GM18870 (cell line): Measurements from ENCODE around the gene NUP62.
"Not testable (repeated sequence)": the region's sequence is repeated elsewhere in the genome, so short reads cannot be mapped to it uniquely, and the experiment has no call there.

Experiments
- ATAC-seq: cut with Tn5 transposase; IDR thresholded peaks from one replicate; pipeline ENCODE4 v1.9.1; 2021; ENCODE audit warnings: moderate library complexity; ENCODE audit not compliant: unreplicated experiment

NUP62 gene

DNA sequence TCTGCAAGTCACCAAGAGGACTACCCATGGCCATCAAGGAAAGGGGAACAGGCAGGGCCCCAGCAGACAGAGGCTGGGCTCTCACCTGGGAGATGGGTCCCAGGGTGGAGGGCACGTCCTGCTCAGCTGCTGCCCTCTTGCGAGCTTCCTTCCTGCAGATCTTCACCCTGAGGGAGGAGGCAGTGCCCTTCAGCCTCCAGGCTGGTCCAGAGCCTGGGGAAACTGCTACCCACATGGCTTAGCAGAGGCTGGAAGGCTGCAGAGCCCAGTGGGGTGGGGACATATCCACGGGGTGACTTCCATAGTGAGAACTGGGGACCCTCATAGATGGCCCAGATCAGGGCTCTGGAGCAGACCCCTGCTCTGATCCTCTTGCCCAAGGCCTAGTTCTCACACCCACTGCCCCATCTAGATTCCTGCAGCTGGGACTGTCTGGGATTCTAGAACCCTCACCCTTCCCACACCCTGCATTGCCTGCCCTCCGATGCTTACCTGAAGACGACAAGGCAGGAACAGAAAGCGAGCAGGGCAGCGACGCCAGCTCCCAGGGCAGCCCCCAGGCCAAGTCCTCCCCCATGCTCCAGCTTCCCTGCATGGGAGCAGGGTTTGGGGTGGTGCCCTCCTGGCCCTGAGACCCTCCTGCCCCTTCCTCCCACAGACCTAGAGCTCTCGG, 22.6 kb upstream of the NUP62 start:
- ATAC-seq: no peak

DNA sequence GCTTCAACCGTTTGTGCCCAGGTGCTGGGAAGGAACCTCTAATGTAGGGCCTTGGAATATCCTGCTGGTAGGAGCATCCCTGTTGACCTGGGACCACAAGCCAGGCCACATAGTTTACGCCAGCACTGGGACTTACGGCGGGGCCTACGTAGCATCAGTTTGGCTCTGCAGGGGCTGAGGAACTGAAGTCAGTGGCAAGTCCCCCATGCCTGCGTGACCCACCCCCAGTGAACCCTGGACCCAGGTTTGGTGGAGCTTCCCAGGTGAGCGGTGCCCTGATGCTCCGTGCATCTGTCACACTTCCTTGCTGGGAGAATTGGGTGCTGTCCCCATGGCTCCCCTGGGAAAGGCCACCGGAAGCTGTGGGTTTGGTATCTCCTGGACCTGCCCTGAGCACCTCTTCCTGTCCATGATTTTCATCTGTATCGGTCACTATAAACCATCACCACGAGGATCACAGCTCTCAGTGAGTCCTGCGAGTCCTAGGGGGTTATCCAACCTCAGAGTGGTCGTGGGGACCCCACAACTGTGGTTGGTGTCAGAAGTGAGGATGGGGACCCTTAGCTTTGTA, 21.7 kb upstream of the NUP62 start:
- ATAC-seq: no peak

DNA sequence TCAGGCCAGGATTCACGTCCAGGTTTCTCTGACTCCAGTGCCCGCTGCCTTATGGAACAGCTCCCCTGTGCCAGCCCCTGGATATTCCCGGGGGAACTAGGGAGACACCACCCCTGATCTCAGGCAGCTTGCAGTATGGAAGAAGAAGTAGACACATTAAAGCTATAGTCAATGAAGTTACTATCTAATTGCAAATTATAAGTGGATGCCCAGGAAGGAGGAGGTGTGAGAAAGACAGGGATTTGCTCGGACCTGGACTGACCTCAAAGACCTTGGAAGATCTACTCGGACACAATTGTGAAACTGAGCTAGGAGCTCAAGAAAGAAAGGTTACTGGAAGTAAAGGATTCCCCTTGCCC, 21.3 kb upstream of the NUP62 start:
- ATAC-seq: no peak

DNA sequence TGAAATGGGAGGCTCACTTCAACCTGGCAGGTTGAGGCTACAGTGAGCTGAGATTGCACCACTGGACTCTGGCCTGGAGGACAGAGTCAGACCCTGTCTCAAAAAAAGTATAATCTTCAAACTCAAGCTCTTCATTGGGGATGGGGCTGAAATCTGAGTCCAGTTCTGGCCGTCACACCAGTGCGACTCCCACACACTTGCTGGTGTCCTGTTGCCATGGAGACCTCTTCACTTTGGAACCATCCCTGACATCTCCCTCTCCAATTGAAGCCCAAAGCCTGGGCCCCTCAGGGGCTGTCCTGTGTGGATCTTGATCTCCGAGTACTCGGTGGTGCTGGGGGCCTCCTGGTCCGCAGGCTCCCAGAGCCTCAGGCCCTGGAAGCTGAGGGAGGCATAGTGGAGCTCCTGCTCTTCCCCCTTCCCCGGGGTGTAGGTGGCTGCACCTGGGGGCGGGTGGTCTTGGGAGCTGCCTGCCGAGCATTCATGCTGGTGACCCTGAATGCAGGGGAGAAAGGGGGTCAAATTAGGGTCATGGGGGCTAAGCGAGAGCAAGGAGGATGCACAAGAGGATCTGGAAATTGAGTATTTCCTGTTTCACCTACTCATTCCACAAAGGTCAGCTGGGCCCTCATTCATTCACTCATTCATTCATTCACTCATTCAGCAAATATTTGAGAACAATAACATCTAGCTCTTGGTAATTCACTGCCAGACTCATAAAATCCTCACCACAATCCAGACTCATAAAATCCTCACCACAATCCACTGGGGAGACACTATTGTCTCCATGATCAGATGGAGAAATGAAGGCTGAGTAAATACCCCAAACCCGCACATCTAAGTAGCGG, 20.7 kb upstream of the NUP62 start:
- ATAC-seq: no peak

DNA sequence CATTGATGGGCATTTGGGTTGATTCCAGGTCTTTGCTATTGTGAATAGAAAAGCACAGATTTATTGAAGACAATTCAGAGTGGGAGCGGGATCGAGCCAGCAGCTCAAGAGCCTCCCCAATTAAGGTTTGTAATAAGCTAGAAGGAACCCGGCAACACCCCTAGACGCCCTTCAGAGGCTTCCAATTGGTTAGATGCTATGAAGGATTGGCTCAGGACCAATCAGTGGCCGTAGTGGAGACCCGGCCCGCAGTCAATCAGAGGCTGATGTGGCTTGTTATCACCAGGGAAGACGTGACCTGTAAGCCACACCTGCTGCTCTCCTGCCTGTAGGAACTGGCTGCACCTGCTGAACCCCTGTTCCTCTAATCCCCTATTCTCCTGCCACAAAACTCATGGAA, 17.1 kb upstream of the NUP62 start:
- no peak for ATAC-seq

DNA sequence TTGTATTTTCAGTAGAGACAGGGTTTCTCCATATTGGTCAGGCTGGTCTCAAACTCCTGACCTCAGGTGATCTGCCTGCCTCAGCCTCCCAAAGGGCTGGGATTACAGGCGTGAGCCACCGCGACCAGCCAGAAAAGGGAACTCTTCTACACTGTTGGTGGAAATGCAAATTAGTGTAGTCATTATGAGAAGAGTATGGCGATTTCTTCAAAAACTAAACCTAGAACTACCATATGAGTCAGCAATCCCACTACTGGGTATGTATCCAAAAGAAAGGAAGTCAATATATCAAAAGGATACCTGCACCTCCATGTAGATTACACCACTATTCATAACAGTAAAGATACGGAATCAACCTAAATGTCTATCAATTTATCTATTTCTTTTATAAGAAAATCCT, 15.3 kb upstream of the NUP62 start:
- not testable (repeated sequence) for ATAC-seq

DNA sequence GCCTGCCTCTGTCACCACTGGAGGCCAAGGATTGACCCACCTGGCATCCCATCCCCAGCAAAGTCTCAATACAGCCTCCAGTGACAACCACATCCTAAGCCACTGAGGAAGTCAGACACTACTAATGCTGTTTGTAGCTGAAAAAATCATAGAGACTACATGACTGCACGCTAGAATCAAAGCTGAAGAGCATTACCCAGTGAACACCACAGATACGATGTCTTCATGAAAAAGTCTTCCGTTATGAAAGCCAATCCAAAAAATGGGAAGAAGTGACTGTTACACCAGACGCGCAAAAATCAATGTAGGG, 11.1 kb upstream of the NUP62 start:
- no peak for ATAC-seq

DNA sequence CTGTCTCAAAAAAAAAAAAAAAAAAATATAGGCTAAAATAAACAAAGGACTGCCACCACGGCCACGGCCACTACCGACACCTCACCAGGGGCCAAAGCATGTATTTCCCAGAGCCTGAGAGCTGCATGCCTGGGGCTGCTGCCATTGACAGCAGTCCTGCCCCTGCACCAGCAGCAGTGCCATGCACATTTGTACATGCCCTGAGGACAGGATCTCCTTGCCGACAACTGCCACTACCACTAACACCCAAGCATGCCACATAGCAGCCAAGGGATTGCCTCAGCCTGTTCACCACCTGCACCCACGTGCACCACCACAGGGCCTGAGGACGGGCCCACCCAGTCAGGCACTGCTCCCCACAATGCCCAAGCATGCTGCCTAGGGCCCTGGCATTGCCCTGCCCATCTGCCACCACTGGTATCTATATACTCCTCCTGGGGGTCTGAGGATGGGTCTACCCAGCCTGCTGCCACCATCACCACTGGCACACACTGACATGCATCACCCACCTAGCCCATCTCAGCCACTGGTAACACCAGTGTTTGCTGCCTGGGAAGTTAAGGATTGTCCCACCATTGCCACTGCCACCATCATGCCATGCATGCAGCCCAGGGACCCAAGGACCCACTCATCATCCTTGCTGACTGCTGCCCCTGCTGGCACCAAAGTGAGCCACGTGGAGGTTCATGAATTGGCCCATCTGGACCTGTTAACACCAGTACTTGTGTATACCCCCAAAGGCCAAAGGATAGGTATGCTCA, 10.6 kb upstream of the NUP62 start:
- ATAC-seq: no peak

DNA sequence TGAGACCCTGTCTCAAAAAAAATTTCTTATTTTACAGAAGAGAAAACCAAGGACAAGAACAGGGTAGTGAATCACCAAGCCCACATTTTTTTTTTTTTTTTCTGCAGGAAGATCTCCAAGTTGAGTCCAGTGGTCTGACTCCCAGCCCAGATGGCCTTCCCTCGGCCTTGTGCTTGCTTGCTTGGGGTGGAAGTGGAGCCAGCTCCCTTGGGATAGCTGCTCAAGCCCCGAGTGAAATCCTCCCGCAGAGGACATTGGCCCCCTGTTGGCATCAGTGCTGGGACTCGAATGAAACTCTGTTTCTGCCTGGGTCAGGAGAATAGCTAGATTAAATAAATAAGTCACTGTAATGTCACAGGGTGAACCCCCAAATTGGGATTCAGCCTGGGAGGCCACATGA, 9.4 kb upstream of the NUP62 start:
- ATAC-seq: no peak

DNA sequence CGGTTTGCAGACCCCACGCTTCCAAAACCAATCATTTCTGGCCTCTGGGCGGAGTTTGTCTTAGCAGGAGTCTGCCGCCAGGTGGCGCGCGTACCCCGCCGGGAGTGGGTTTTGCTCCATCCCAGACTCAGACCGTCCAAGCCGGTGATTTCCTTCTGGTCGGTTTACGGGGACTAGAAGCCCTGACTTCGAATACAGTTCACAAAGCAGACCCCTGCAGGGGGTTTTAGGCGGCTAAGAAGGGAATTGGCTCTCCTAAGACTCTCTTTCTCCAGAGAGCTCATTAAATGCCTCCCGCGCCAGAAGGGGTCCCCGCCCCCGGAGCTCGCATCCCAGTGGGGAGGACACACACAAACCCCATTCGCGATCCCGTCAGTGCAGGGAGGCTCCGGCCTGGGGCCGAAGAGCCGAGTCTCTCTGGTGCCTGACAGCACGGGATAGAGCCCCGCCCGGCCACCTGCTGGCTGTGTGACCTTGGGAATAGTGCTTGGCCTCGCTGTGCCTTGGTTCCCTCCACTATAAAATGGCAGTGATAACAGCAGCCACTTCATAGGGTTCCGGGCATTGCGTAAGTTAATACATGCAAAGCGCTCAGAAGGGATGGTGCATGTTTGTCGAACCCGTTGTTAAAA, 8.6 kb upstream of the NUP62 start:
- ATAC-seq: no peak

DNA sequence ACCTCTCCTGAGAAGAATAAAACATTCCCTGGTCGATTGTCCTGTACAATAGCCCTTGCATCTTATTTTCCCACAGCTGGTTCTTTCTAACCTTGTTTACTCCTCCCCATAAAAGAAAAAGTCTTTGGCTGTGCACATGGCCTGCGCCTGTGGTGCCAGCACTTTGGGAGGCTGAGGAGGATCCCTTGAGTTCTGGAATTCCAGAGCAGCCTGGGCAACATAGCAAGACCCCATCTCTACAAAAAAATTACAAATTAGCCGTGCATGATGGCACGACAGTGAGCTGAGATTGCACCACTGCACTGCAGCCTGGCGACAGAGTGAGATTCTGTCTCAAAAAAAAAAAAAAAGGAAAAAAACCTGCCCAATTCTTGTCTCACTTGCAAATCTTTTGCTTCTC, 7.2 kb upstream of the NUP62 start:
- no peak for ATAC-seq

DNA sequence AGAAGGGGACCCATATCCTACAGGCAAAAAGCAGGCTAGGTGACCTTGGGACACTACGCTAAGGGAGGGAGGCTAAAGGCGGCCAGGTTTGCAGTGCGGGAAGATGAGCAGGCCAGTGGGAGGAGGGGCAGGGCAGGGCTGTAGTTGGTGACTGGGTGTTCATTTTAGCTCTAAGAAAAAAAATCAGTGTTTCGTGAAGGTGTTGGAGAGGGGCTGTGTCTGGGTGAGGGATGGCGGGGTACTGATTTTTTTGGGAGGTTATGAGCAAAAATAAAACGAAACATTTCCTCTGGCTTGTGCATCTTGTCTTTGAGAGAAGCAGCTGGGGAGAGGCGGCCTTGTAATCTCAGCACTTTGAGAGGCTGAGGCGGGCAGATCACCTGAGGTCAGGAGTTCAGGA, 4.3 kb upstream of the NUP62 start:
- no peak for ATAC-seq

DNA sequence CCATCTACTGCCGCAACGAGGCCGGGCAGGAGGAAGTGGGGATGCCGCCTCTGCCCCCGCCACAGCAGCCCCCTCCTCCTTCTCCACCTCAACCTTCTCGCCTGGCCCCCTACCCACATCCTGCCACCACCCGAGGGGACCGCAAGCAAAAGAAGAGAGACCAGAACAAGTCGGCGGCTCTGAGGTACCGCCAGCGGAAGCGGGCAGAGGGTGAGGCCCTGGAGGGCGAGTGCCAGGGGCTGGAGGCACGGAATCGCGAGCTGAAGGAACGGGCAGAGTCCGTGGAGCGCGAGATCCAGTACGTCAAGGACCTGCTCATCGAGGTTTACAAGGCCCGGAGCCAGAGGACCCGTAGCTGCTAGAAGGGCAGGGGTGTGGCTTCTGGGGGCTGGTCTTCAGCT, 3.4 kb upstream of the NUP62 start:
- ATAC-seq: no peak

DNA sequence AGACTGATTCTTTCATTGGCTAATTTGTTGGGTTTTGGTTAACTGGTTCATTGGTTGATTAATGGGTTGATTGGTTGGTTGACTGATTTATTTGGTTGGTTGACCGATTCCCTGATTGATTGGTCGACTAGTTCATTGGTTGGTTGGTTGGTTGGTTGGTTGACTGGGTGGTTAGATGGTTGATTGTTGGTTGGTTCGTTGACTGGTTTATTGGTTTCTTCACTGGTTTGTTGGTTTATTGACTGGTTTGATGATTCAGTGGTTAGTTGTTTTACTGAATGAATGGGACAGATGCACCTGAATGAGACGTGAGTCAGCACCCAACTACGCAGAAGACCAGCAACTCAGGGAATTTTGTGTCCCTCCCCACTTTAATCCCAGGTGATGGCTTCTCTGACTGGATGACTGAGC, 2.7 kb upstream of the NUP62 start:
- no peak for ATAC-seq

DNA sequence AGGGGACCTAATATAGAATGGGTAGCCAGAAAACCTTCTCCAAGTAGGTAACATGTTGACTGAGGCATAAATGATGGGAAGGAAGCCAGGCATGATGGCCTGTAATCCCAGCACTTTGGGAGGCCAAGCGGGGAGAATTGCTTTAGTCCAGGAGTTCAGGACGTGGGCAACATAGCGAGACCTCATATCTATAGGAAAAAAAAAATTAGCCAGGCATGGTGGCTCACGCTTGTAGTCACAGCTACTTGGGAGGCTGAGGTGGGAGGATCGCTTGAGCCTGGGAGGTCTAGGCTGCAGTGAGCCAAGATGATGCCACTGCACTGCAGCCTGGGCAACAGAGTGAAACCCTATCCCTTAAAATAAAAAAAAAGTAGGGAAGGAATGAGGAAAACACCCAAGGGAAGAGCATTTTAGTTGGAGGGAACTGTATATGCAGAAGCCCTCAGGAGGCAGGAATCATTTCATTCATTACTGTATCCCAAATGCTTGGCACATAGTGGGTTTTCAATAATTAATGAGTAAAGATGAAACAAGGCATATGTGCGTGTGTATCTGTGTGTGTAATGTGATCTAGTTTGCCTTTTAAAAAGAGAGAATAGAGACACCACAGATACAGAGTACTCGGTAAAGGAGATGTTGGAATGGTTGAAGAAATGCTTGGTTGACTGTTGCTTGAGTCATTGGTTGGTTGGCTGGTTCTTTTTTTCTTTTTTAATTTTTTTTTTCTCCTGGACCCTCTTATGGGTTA, 2.2 kb upstream of the NUP62 start:
- ATAC-seq: no peak

DNA sequence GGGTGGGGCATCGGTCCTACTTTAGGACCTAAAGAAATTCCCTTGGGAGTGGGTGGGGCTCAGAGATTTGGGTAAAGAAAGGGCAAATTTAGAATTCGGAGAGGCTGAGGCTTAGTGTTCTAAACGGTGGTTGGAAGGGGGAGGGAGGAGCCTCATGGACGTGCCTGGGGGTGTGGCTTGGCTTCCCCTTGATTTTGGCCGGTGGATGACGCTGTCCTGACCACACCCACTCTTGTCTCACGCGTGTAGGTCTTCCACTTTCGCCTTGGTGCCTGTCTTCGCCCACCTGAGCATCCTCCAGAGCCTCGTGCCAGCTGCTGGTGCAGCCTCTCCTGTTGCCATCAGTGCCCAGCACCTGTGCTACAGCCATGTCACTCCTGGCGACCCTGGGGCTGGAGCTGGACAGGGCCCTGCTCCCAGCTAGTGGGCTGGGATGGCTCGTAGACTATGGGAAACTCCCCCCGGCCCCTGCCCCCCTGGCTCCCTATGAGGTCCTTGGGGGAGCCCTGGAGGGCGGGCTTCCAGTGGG, 1.2 kb upstream of the NUP62 start:
- ATAC-seq: no peak

DNA sequence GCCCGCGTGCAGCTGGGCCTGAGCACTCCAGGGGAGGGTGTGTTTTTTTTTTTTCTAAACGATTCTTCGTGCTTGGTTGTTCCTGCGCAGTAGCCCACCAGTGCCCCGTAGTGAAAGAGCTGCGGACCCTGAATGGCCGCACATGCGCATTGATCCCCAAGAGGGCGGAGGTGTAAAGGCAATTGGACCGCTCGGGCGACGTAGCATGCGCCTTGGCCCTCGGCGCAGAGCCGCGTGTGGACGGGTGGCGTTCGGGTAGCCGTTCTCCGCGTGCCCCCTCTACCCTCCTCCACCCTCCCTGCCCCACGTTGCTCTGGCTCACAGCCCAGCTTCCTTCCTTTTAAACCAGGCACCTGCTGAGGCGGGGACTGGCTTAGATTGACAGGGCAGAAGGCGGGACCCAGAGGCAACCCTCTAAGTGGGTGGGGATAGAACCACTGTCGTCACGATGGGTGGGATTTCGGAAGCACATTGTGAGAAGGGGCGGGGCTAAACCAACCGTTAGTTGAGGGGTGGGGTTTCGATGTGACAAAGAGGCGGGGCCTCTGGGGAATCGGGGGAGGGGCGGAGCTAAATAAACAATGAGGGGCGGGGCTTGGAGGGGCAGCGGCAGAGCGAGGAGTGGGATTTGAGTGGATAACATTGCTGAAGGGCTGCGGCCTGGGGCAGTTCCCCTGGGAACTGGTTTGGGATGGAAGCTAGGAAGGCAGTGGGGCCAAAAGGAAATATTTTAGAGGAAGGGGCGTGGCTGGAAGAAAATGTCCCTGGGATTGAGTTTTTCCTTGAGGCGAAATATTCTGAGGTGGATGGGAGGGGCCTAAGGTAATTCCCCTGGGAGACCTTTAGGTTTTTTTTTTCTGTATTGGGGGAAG, 543 bp upstream of the NUP62 start:
- peak; percentile 66 for ATAC-seq

DNA sequence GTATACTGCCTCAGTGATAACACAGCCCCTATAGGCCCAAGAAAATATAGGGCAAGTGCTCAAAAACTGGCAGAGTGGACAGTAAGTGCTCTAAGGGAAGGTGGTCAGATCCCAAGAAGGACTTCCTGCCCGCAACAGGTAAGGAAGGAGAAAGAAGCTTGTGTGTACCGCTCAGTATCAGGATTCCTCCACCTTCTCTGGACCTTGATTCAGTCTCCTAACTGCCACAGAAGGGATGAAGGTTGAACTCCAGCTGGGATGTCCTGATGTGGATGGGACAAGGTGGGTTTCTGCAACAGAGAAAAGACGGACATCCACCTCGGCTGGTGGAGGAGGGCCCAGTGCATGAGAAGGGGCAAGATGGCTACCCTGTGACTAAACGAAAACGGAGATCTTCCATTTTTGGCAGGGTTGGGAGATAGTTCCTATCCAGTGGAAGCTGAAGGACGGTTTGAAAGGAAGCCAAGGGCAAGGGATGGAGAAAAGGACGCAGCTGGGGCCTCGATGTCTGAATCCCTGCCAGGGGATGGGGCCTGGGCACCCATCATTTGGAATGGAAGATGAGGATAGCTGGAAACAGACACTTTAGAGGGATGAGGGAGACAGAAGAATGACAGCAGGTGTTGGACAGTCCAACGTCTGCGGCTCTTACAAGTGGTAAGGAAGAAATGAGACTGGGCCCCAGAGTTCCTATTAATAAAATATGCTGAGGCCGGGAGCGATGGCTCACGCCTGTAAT, 1.6 kb downstream of the NUP62 start:
- ATAC-seq: no peak

DNA sequence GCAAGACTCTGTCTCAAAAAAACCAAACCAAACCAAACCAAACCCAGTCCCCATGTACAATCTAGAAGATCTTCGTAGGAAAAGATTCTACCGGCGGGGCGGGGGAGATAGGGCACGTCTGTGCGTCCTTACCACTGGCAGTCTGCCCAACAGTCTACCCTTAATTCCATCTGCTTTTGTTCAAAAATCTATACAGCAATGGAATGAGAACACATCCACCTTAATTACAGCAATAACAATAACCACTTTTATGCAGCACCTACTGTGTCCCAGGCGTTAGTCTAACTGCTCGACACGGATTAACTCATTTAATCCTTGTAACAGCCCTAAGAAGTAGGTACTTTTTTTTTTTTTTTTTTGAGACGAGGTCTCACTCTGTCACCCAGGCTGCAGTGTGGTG, 2.8 kb downstream of the NUP62 start:
- ATAC-seq: no peak
